Sciatic nerve (tissue), 2 donors: ENCODE measurements around the gene TCAIM. TPM values are rescaled to one million over a fixed set of nuclear protein-coding genes. Genes with fewer than 3 reads are reported as not detected.
"Not testable (repeated sequence)": the region's sequence is repeated elsewhere in the genome, so short reads cannot be mapped to it uniquely, and the experiment has no call there.

Experiments
- ATAC-seq: fragments of 200-7000 bp; cut with Tn5 transposase; one replicate; pipeline ENCODE4 v1.9.1; 2020; ENCODE audit warnings: mild to moderate bottlenecking, moderate library complexity
- DNase-seq: peaks from one replicate; pipeline ENCODE4 v3.0.0-alpha.2; 2020; ENCODE audit warnings: low spot score
- intact Hi-C: fragments of 100-400 bp; cut with DNase I; formaldehyde crosslinking; loops from one replicate; pipeline ENCODE4 v1.14.2; 2022
- total RNA-seq: library from RNA; stranded (reverse); fragmentation: NEBNext Ultra II Directional; extraction: Animal tissue kit (Norgen Biotek cat#: 25700); gene quantifications from one replicate; pipeline ENCODE4 v1.2.1, GENCODE V29; 2021
- donor health status: DM: no; HTN: no; CAD: no.
- donor health status: DM: no; HTN: no; CAD: no.

Gene TCAIM
- total RNA-seq, 1 donor from 2014 or later = 35.6 TPM

- intact Hi-C loops = no loop called here
- no peak for ATAC-seq
- DNase-seq = no peak
Measured at GRCh38 chr3:44400771-44401170, 62.2 kb downstream of the TCAIM start.

DNA sequence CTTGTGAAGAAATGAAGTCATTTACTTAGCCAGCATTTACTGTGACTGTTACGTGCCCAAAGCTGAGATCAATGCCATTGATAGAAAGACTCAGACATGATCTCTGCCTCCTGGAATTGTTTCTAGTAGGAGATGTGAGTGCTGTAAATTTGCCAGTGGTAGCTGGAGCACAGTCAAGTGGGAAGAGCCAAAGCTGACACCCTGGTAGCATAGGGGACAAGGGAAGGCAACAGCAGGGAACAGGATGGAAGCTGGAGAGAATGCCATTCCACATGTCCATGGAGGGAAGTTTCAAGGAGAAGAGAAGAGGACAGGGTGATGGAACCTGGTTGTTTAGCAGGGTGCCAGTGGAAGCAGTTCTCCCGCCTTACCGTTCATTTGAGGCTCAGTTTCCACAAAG, 64.0 kb downstream of the TCAIM start:
- no peak for ATAC-seq
- intact Hi-C loops = no loop called here
- no peak for DNase-seq

GRCh38 chr3:44409640-44410410, 71.3 kb downstream of the TCAIM start:
- ATAC-seq (no peak), DNase-seq (no peak)
- intact Hi-C loops = no loop called here

- ATAC-seq = peak; percentile 41
- intact Hi-C loops = no loop called here
Measured at GRCh38 chr3:44411031-44411645, 72.6 kb downstream of the TCAIM start.

DNA sequence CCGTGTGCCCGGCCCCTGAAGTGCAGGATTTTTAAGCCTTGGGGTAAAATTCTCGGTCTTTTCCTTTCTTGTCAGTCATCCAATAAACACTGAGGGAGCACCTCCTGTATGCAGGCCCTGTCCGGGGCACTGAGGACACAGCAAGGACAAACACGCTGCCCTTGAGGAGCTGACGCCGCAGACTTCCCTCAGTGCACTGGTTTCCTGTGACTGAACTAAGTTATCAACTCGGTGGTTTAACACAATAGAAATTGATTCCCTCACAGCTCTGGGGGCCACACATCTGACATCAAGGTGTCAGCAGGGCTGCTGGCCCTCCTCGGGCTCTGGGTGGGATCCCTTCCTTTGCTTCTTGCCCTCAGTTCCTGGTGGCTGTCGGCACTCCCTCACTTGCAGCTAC, 73.8 kb downstream of the TCAIM start:
- intact Hi-C loops = no loop called here
- no peak for ATAC-seq
- no peak for DNase-seq

More at GRCh38 chr3:44411031-44411645, 72.6 kb downstream of the TCAIM start:
- no peak for DNase-seq

GRCh38 chr3:44414517-44415090, 76.0 kb downstream of the TCAIM start:
- intact Hi-C loops = no loop called here
- DNase-seq (no peak), ATAC-seq (no peak)

DNA sequence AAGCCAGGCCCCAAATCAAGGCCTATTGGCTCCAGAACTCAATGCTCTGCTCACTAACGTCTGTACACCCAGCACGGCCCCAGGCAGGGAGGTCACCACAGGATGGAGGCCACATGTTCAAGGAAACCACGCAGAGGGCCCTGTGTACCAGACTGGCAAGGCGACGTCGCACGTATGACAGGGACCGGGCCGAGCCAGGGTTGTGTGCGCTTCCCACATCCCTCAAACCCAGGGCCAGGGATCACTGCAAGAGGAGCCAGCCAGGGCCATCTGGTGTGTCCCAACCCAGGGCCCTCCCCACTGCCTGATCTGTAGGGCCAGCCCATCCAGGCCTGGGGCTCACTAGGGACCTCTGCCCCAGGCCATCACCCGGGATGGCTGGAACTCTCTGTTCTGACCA, 76.9 kb downstream of the TCAIM start:
- ATAC-seq (no peak), DNase-seq (no peak)
- intact Hi-C loops = no loop called here

DNA sequence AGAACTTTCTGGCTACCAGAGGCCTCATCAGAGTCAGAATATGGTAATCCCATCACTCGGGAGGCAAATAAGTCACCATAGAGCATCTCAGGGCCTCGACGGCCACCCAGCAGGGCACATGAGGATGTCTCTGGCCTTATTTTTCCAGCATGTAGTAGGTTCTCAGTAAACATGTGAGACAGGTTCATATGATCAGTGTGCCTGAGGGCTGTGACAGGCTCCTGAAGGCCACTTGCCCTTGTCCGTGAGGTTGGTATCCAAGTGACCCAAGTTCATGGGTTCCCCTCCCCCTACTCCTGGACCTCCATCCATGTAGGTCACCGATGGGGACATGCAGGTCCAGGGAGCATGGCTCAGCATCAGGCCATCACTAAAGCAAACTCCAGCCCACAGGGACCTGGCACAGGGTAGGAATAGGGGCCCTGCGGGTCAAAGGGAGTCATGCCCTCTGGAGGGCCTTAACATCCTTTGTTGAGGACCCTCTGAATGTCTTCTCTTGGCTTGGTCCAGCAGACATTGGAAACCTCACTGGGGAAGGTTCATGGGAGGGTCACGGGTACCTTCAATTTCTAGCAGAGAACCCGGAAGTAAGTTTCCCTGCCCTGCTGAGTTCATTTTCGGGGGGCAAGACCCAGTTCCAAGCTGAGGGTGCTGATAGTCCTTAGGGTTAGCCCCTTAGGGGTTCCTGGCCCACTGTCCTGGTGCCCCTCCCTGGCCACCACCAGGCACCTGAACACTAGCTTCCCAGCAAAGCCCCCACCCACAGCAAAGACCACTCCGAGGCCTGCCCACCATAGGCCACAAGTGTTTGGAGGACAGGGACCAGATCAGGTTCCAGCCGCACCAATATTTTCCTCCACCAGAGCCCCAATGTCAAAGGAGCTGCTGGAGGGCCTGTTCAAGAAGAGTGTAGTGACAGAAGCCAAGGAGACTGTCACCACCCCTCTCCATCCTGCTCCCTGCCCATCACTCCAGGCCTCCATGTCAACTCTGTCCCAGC, 77.8 kb downstream of the TCAIM start:
- no peak for DNase-seq
- intact Hi-C loops = no loop called here
- no peak for ATAC-seq

GRCh38 chr3:44418118-44418517, 79.6 kb downstream of the TCAIM start:
- DNase-seq, ATAC-seq, intact Hi-C loops: not testable (repeated sequence)

GRCh38 chr3:44418549-44418948, 80.0 kb downstream of the TCAIM start:
- no peak for DNase-seq
- intact Hi-C loops = no loop called here
- ATAC-seq = no peak

DNA sequence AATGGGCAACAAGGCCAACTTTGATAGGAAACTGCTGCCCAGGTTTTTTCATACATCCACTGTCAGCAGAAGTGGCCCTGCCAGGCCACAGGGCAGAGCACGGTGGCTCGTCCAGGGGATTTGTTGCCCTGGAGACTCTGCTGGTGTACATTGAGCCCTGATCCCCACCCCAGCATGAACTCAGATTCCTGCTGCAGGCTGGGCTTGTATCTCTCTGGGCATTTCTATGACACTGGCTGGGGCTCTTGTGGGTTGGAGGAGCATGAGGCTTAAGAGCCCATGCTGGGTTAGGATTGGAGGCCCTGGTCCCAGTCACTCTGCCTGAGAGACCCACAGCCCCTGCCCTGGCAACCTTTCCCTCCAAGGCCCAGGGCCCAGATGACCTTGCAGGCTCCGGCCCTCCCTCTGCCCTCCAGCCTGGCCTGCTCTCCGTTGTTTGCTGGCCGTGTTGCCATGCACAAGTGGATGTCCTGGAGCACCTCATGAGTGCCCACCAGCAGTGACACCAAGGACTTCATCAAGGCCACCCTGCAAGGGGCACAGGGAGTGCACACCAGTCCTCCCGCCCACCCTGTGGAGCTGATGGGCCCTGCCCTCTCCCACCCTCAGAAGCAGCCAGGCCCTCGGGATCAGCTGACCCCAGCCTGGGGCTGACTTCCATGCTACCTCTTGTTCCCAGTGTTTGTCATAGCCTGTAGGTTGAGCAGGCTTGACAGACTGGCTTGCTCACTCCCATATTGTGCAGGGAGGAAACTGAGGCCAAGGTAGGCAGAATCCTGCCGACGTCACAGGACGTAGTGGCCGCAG, 80.8 kb downstream of the TCAIM start:
- intact Hi-C loops = no loop called here
- no peak for DNase-seq
- ATAC-seq = no peak

DNA sequence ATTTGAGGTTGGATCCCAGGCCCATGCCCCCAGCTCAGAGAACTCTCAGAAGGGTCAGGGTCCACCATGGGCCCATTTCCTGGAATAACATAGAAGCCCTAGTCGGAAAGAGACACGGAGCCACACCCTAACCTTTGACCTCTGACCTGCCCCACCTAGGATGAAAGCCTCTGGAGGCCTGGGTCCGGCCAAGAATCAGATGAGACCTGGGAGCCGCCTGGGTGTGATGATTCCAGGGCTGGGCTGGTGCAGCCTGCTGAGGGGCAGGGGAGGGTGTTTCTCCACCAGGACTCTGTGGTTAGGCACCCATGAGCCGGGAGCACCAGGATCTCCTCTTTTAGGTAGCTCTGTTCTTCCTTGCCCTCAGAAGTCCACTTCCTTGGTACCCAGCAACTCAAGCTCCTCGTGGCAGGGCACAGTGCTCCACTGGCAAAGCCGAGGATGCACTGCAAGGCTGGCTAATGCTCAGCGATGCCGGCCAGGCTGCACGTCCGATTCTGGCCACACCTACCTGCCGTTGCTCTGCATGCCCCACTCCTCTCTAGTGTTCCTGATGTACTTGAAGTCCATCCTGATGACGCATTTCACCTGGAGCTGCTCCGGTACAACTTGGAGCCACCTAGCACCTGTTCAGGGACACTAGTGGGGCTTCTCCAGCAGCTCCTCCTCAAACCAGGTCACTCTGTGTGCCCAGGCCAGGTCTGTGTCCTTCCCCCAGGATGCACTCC, 81.5 kb downstream of the TCAIM start:
- intact Hi-C loops = no loop called here
- ATAC-seq (no peak), DNase-seq (no peak)

DNA sequence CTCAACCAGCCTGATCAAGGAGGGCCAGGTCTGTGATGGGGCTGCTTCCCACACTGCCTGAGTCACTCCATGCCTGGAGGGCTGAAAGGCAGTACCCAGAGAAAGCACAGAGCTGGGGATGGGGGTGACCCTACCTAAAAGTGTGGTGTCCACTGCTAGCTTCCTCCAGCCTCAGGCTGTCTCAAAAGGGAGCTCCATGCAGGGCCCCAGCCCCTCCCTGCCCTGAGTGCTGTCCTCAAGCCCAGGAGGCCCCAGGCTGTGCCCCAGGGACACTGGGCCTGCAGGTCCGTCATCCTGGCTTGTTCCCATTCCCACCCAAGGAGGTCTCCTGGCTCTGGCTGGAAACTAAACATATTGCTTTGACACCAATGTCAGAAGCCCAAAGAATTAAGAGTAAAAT, 82.1 kb downstream of the TCAIM start:
- no peak for ATAC-seq
- intact Hi-C loops = no loop called here
- DNase-seq = no peak

- intact Hi-C loops = no loop called here
- no peak for ATAC-seq
- DNase-seq = no peak
Measured at GRCh38 chr3:44421280-44421679, 82.7 kb downstream of the TCAIM start.

GRCh38 chr3:44424758-44425157, 86.2 kb downstream of the TCAIM start:
- intact Hi-C loops = no loop called here
- DNase-seq (no peak), ATAC-seq (no peak)

GRCh38 chr3:44427683-44428082, 89.1 kb downstream of the TCAIM start:
- intact Hi-C loops = no loop called here
- no peak for ATAC-seq
- DNase-seq = no peak

DNA sequence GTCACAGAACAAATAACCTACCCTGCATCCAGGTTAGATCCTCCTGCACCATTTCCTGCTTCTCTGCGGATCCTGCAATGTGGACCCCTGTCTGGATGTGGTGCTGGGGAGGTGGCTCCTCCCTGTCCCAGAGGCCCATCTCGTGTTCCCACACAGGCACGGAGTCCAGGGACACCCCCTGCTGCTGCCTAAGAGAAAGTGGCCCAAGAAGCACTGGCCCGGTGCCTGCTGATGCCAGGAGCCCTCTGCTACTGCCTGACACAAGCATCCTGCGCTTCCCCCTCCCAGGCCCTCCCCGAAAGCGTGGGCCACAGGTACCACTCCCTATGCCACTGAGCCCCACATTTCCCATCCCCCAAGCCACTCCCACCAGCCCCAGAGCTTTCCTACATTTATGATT, 90.3 kb downstream of the TCAIM start:
- DNase-seq (no peak), ATAC-seq (no peak)
- intact Hi-C loops = no loop called here

GRCh38 chr3:44429459-44429858, 90.9 kb downstream of the TCAIM start:
- intact Hi-C loops = no loop called here
- ATAC-seq = no peak
- DNase-seq = no peak
